Keratinocyte (primary cell): ENCODE measurements around the gene PARVA.

ENCODE experiments used
- EZH2 ChIP-seq: IDR thresholded peaks from one replicate; pipeline ENCODE4 v1.6.1; 2012; ENCODE audit warnings: inconsistent platforms, mild to moderate bottlenecking, low read length, moderate library complexity
- TF ChIP-seq, protein P1 (sequence below), 3 experiments: IDR thresholded peaks in 1 of 3; conservative IDR thresholded peaks in 1 of 3; optimal IDR thresholded peaks in 1 of 3; 2 replicates in 2 of 3; 3 replicates in 1 of 3; pipeline versions ENCODE3 to v1.5.1; 2011; ENCODE audit warnings: low read length in 3 of 3, mild to moderate bottlenecking in 3 of 3, moderate library complexity in 2 of 3, control low read depth in 1 of 3, inconsistent platforms in 1 of 3; ENCODE audit not compliant: insufficient read depth in 2 of 3; ENCODE audit errors: extremely low read depth in 1 of 3

DNA sequence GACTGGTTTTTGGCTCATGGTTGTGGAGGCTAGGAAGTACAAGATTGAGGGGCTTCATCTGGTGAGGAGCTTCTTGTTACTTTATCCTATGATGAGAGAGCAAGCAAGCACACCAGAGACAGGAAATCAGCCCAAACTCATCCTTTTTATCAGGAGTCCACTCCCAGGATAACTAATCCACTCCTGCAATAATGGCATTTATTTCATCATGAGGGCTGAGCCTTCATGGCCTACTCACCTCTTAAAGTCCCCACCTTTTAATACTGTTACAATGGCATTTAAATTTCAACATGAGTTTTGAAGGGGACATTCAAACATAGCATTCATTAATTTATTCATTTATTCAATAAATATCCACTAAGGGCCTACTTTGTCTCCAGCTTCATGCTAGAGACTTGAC lies 60.9 kb downstream of the PARVA start:
- TF ChIP-seq, protein P1, sequence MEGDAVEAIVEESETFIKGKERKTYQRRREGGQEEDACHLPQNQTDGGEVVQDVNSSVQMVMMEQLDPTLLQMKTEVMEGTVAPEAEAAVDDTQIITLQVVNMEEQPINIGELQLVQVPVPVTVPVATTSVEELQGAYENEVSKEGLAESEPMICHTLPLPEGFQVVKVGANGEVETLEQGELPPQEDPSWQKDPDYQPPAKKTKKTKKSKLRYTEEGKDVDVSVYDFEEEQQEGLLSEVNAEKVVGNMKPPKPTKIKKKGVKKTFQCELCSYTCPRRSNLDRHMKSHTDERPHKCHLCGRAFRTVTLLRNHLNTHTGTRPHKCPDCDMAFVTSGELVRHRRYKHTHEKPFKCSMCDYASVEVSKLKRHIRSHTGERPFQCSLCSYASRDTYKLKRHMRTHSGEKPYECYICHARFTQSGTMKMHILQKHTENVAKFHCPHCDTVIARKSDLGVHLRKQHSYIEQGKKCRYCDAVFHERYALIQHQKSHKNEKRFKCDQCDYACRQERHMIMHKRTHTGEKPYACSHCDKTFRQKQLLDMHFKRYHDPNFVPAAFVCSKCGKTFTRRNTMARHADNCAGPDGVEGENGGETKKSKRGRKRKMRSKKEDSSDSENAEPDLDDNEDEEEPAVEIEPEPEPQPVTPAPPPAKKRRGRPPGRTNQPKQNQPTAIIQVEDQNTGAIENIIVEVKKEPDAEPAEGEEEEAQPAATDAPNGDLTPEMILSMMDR (optimal IDR thresholded peaks at IDR 0.05 in 1 of 3, IDR thresholded peaks at IDR 0.05 in 1 of 3, conservative IDR thresholded peaks at IDR 0.05 in 1 of 3; ENCODE audit: extremely low read depth in 1 of 3, insufficient read depth in 2 of 3, low read length in 3 of 3): no peak
- no peak for TF ChIP-seq EZH2
